VCaP (cell line): ENCODE results near the gene SHISAL1.

Experiments used
- H3K27ac ChIP-seq: fragments of 450-650 bp; 2 replicates; pipeline ENCODE4 v1.5.1; 2017
- CTCF ChIP-seq: fragments of 450-650 bp; conservative IDR thresholded peaks from 2 replicates; pipeline ENCODE4 v1.5.1; 2017; ENCODE audit warnings: mild to moderate bottlenecking, moderate library complexity

SHISAL1 gene

GRCh38 chr22:44267856-44268255, 44.9 kb downstream of the SHISAL1 start:
- TF ChIP-seq CTCF = no peak
- H3K27ac ChIP-seq = no peak overlapping the region

- no peak for TF ChIP-seq CTCF
These were observed 45.7 kb downstream of the SHISAL1 start for GRCh38 chr22:44266796-44267760.

GRCh38 chr22:44263547-44263946, 49.2 kb downstream of the SHISAL1 start:
- H3K27ac ChIP-seq = no peak overlapping the region
- TF ChIP-seq CTCF = no peak

More at GRCh38 chr22:44266796-44267760, 45.7 kb downstream of the SHISAL1 start:
- H3K27ac ChIP-seq = no peak overlapping the region

GRCh38 chr22:44261861-44262595, 50.7 kb downstream of the SHISAL1 start:
- no peak for TF ChIP-seq CTCF
- no peak overlapping the region for H3K27ac ChIP-seq

- no peak for TF ChIP-seq CTCF
- no peak overlapping the region for H3K27ac ChIP-seq
These were observed 51.4 kb downstream of the SHISAL1 start for GRCh38 chr22:44261164-44261860.

- no peak for TF ChIP-seq CTCF
- no peak overlapping the region for H3K27ac ChIP-seq
These were observed 52.3 kb downstream of the SHISAL1 start for GRCh38 chr22:44260216-44261035.
